ENCODE data around the gene PPTC7.
A peak's percentile ranks its signal among the peaks of the same experiment; 100 is the strongest.
"Not testable (repeated sequence)": the region's sequence is repeated elsewhere in the genome, so short reads cannot be mapped to it uniquely, and the experiment has no call there.

PPTC7 gene

DNA sequence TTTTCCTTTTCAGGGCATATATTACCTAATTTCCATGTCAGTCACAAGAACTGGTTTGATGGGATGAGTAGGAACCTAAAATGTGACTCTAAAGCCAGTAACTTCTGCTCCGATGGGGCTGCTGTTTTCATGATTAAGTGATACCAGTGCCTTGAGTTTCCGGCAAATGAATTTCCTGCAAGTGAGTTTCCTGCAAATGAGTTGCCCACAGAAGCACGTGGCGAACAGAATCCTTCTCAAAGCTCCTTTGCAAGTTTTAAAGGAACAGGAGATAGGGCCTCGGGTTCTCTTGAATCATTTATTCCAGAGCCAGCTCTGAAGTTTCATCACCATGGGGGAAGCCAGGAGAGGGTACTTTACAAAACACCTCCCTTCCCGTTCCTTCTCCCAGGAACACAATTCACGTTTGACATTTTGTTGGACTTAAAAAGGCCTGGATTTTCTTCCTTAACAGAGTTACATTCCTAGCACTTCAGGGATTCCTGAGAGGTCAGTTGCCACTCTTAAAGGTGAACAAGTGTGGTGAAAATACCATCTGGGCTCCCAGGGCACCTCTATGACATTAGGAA is 2.2 kb upstream of the PPTC7 start:
- DNase-seq (ENCODE audit: low spot score), result no peak

DNA sequence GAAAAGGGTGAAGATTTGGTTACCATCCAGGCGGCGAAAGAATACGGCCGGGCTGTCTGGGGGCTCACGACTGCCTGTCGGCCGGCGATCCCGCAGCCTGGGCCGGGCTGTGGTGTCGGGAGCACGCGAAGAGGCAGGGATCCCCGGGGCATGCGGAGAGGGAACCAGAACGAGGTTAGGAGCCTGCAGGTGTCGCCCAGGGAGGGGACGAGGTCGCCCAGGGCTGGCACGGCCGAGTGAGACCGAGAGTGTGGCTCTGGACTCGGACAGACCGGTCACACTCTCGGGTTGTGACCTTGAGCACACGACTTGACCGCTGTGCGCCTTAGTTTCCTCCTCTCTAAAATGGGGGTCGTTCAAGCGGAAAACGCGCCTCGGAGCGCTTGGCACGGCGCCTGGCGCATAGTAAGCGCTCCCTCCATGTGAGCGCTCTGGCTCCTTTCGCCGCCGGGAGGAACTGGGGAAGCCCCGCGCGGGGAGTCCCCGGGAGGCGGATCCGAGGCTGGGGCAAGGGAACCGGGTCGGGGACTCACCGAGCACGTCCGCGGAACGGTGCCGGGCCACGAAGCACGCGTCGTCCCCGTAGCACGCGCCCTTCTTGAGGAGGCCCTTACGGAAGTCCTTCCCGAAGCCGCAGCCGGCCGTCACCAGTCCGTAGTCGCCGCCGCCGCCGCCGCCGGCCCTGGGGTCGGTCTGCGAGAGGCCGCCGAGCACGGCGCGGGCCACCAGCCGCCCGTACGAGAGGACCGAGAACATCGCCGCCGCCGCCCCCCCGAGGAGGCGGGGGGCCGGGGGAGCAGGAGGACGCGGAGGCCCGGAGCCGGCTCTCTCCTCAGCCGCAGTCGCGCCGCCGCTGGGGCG is 612 bp downstream of the PPTC7 start:
- no peak for DNase-seq (ENCODE audit: low spot score)

DNA sequence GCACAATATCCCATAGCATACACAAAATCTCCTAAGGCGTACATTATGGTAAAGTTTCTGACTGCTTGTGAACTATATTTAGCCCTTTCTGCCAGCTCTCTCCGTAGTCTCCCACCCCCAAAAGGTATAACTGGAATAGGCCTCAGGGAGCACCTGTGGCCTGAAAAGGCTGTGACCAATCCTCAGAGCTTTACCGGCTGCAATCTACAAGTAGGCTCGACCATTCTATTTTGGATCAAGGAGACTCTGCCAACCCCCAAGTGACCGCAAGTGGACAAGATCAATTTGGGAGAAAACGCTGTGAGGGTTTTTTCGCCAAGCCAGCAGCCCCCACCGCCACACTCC is 1.2 kb downstream of the PPTC7 start:
- no peak for DNase-seq (ENCODE audit: low spot score)

DNA sequence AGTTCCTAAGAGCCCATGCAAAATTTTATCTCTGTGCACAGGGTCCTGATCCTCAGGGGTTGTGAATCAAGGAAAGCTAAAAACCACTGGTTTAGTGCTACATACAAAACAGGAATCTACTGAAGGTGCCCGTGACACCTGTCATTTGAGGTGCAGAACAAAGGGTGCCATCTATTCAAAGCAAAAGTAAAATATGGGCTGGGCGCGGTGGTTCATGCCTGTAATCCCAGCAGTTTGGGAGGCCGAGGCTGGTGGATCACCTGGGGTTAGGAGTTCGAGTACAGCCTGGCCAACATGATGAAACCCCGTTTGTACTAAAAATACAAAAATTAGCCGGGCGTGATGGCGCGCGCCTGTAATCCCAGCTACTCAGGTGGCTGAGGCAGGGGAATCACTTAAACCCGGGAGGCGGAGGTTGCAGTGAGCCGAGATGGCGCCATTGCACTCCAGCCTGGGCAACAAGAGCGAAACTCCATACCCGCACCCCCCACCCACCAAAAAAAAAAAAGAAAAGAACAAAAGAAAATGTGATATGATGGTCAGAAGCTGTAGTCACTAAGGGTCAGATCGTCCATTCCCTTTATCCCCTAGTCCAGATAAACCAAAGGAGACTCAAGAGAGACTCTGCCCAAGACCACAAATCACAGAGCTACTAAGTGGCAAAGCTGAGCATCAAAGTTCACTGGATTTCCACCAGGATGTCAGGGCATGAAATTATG is 3.4 kb downstream of the PPTC7 start:
- DNase-seq (ENCODE audit: low spot score), result no peak

DNA sequence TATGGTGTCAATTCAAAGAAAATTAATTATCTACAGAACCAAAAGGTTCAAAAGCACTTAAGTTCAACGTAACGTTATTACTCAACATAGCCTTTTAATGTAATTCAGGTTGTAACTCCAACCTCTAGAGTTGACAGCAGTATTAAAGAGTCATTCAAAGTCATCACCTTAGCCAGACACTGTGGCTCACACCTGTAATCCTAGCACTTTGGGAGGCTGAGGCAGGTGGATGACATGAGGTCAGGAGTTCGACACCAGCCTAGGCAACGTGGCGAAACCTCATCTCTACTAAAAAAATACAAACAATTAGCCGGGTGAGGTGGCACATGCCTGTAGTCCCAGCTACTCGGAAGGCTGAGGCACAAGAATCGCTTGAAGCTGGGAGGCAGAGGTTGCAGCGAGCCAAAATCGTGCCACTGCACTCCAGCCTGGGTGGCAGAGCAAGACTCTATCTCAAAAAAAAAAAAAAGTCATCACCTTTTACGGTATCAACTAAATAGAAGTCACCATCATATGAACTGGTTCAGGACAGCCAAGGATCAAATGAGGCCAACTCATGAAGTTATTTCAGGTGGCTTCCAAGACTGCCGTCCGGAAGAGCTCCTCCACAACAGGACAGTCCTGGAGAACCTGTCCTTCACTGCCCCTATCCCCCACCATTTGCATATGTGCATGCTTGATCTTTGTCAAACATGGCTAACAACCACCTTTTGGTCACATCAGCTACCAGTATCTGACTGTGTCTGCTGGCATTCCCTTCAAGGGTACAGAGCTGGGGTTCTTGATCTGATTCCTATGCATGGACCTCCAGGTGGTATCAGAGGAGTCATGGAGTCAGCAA is 4.2 kb downstream of the PPTC7 start:
- DNase-seq (ENCODE audit: low spot score), result no peak

DNA sequence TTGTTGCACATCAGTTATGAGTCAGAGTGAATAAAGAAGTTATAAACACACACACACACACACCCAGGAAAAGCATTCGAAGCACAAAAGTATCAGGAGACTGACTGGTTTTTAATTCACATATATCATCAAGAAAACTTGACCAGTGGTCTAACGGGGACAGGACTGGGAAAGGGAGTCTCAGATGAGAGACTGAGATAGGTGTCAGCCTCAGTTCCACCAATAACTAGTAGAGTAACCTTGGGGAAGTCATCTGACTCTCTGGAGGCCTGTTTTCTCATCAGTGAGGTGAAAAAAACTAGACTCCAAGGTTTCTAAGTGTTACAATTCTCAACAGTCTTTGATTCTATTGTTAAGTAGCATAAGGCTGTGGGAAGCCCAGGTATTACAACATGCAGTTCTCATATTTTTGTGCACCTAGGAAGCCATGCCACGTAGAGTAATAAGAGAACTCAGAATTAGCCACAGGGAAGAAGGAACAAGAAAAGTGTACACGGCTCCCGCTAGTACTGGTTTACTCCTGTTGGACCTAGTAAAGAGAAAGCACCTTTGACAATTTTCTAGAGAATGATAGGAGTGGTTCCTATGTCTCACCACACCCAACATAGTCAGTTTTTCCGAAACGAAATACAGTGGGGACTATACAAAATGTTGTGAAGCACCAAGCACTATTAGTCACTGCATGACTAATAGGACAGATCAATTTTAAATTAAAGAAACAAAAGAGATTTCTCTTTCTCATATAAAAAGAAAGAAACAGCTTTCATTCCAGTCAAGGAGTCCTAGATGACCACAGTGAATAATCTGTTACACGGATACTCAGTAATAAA is 5.0 kb downstream of the PPTC7 start:
- DNase-seq (ENCODE audit: low spot score), result peak; percentile 80

DNA sequence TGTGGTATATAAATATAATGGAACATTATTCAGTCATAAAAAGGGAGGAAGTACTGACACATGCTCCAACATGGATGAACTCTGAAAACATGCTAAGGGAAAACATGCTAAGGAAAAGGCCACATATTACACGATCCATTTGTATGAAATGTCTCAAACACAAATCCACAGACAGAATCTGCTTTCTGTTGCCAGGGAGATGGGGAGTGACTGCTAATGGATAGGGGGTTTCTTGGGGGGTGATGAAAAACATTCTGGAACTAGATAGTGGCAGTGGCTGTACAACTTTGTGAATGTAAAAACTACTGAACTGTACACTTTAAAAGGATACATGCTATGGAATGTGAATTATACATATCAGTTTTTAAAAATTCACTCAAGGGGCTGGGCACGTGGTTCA is 6.6 kb downstream of the PPTC7 start:
- DNase-seq (ENCODE audit: low spot score), result no peak

DNA sequence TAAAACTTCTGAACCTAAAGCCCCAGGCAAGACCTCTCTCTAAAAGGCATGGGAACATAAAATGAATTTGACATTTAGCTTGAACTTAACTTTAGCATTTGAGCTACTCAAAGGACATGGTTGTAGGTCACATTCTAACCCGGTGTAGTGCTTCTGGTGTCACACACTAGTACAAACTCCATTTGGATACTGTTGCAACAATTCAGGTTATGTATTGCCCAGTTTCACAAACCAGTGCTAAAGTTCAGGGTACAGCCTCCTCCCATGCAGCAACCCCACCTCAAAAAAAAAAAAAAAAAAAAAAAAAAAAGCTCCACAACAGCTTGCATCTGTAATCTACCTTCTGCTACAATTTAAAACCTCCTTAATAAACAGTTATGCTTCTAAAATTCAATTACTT is 7.8 kb downstream of the PPTC7 start:
- no peak for DNase-seq (ENCODE audit: low spot score)

DNA sequence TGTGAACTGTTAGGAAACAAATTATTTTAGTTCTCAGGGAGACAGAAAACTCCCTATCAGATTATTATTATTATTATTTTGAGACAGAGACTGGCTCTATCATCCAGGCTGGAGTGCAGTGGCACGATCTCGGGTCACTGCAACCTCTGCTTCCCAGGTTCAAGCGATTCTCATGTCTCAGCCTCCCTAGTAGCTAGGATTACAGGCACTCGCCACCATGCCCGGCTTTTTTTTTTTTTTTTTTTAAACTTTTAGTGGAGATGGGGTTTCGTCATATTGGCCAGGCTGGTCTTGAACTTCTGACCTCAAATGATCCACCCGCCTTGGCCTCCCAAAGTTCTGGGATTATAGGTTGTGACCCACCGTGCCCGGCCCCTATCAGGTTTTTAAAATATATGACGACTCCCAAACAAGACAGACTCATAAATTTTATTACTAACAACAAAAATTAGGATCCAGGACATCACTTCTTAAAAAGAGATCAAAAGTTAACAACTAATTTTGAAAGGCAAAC is 8.3 kb downstream of the PPTC7 start:
- DNase-seq (ENCODE audit: low spot score), result not testable (repeated sequence)

DNA sequence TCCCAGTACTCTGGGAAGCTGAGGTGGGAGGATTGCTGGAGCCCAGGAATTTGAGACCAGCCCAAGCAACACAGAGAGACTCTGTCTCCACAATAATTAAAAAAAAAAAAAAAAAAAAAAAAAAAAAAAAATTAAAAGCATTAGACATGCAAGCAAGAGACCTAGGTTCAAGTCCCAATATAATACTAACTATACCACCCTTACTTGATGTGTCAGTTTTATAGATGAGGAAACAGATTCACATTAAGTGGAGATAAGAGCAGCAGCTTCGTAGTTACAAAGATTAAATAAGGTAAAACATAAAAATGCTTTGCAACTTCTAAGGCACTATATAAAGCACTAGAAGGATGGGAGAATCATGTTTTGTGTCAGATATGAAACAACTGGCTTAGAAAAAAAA is 9.1 kb downstream of the PPTC7 start:
- DNase-seq (ENCODE audit: low spot score), result no peak

DNA sequence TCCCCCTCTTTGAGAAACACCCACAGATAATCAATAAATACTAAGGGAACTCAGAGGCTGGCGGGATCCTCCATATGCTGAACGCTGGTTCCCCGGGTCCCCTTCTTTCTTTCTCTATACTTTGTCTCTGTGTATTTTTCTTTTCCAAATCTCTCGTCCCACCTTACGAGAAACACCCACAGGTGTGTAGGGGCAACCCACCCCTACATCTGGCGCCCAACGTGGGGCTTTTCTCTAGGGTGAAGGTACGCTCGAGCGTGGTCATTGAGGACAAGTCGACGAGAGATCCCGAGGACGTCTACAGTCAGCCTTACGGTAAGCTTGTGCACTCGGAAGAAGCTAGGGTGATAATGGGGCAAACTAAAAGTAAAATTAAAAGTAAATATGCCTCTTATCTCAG is 12.3 kb downstream of the PPTC7 start:
- not testable (repeated sequence) for DNase-seq (ENCODE audit: low spot score)

DNA sequence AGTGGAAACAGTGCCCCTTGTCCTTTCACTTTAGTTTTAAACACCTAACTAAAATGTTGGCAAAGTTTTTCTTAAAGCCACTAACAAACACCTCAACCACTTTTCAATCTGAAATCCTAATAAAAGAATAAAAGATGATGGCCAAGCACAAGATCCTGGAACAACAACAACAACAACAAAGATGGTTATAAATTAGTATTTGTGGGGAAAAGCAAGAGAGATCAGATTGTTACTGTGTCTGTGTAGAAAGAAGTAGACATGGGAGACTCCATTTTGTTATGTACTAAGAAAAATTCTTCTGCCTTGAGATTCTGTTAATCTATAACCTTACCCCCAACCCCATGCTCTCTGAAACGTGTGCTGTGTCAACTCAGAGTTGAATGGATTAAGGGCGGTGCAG is 13.3 kb downstream of the PPTC7 start:
- DNase-seq (ENCODE audit: low spot score), result not testable (repeated sequence)

DNA sequence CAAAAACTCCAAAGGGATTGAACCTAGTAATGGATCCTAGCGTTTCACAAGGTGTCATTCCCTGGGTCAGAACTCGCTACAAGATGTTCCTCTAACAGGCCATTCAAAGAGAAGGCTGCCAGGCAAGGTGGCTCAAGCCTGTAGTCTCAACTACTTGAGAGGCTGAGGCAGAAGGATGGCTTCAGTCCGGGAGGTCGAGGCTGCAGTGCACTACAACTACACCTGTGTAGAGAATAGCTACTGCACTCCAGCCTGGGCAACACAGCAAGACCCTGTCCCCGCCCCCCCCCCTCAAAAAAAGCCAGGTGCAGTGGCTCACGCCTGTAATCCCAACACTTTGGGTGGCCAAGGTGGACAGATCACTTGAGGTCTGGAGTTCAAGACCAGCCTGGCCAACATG is 14.4 kb downstream of the PPTC7 start:
- DNase-seq (ENCODE audit: low spot score), result no peak

DNA sequence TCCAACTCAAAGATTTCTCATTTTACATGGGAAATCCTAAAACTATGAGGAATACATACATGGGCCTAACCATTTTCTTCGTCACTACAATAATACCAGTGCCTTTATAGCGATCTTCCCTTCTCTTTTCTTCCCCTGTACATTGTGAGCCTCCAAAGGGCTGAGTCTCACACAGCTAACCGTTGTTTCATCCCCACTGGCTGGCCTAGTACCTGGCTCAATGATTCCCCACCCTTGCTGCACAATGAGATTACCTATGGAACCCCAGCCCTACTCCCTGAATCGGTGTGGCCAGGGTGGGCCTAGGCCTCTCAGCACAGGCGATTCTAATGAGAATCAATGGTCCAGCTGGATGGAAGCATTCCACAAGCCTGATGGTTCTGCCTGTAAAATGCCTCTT is 16.1 kb downstream of the PPTC7 start:
- no peak for DNase-seq (ENCODE audit: low spot score)

DNA sequence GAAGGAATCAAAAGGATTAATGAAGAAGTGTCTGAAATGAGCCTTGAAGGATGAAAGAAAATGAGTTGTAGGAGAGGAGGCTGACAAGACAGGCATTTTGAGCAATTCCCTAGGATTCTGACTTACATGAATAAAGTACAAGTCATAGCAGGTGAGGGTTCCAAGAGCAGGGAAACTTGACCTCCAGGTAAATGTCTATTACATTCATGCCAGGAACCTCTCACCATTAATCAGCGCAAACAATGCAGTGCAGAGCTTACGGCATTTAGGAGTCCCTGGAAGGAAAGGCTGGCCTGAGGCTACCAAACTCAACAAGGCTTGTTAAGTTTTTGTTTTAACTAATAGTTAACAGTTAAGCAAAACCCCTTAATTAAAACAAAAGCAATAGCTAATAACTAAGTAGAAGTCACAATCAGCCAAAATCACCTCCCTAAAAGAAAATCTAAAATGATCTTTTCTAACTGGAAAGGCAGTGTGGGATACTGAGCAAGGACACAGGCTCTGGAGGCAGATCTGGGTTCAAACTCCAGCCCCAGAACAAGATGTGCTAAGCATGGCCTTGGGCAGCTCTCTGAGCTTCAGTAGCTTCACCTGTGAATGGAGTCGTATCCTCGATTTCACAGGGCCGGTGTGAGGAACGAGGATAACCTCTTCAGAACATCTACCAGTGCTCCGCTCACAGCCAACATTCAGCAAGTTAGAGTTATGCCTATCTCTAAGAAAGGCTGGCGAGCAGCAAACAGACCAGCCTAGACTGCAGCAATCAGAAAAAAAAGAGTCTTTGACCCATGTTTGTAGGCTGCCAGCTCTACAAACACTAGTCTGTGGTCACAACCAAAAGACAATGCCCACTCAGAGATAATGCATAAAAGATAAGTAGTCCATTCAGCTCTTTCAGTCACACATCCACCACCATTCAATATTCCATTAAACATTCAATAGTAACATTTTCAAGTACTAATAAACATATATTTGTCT is 16.9 kb downstream of the PPTC7 start:
- DNase-seq (ENCODE audit: low spot score), result no peak

DNA sequence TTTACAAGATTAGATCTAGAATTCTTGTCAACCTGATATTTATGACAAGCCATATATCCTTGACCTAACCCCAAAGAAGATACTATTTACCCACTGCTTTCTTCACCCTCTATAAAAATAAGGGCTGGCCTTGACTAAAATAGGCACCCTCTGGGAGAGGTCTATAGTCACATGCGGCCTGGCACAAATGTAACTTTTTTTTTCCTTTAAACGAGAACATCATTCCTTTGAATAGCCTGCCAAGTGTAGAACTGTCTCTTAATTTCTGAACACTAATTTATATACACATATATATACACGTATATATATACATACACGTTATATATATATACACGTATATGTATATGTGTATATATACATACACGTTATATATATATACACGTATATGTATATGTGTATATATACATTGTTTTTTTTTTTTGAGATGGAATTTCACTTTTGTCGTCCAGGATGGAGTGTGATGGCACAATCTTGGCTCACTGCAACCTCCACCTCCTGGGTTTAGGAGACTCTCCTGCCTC is 18.6 kb downstream of the PPTC7 start:
- no peak for DNase-seq (ENCODE audit: low spot score)

DNA sequence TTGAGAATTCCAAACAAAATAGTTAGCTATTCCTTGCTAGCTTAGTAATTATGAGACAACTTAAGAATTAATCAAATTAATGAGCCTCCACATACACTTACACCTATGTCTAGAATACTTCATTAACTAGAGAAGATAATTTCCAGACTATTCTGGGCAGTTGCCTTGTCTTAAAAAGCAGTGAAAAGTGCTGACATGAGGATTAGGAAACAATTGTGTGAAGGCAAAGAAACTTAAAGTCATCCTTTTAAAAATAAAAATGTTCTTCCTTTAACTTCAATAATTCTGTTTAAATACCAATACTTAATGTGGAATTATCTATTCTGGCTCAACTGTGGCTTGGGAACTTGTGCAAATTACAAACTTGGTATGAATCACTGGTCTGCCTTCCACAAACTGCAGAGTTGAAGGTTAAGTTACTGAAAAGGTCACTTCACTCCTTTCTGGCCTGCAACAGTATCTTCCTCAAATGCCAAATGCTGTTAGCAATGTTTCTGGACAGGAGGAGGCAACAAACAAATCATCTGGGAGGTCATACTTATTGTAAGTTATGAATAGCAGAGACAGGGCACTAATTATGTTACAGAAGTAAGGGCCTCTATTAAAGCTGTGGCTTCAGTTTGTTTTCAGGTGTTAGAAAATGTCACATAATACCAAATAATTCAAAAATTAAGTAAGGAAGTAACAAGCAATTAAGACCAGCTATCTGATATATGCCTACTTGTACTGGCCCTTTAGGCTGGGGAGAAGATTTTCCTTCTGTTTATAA is 19.2 kb downstream of the PPTC7 start:
- no peak for DNase-seq (ENCODE audit: low spot score)

DNA sequence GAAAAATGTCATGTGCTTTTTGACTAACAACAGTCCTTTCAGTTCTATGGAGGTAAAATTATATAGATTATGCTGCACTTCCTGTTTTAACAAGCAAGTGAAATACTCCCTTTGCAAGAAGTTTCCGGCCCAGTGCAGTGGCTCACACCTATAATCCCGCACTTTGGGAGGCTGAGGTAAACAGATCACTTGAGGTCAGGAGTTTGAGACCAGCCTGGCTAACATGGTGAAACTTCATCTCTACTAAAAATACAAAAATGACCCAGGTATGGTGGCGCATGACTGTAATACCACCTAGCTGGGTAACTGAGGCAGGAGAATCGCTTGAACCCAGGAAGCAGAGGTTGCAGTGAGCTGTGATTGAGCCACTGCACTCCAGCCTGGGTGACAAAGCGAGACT is 20.7 kb downstream of the PPTC7 start:
- DNase-seq (ENCODE audit: low spot score), result not testable (repeated sequence)
